Lung (tissue), 12 donors: ENCODE data around the gene CLSTN1. TPM values are rescaled to one million over a fixed set of nuclear protein-coding genes. Genes with fewer than 3 reads are reported as not detected.

Experiments used
- ATAC-seq: fragments of 200-7000 bp; cut with Tn5 transposase; one replicate; pipeline ENCODE4 v1.9.1; 2020; ENCODE audit warnings: moderate number of reproducible peaks; ENCODE audit not compliant: insufficient read depth, low FRiP score
- DNase-seq, 3 donors: peaks; one replicate each; pipeline ENCODE4 v3.0.0-alpha.2; 2013 to 2017
- H3K27ac ChIP-seq, 2 donors: one replicate each; pipeline ENCODE4 v1.5.1; 2013; ENCODE audit warnings: mild to moderate bottlenecking in 2 of 2, moderate library complexity in 2 of 2, control low read depth in 1 of 2, inconsistent platforms in 1 of 2, low read depth in 1 of 2, low read length in 1 of 2
- H3K27me3 ChIP-seq, 3 donors: one replicate each; pipeline ENCODE4 v1.5.1; 2013; ENCODE audit warnings: low read length in 2 of 3; ENCODE audit not compliant: control insufficient read depth in 3 of 3, insufficient read depth in 3 of 3
- H3K36me3 ChIP-seq, 4 donors: one replicate each; pipeline ENCODE4 v1.5.1; 2013; ENCODE audit warnings: low read length in 4 of 4, mild to moderate bottlenecking in 1 of 4, moderate library complexity in 1 of 4; ENCODE audit not compliant: control insufficient read depth in 4 of 4, insufficient read depth in 4 of 4
- H3K4me1 ChIP-seq, 5 donors: one replicate each; pipeline ENCODE4 v1.5.1; 2013; ENCODE audit warnings: low read length in 5 of 5, mild to moderate bottlenecking in 2 of 5, moderate library complexity in 1 of 5; ENCODE audit not compliant: control insufficient read depth in 5 of 5, insufficient read depth in 5 of 5
- H3K4me3 ChIP-seq: one replicate; pipeline ENCODE4 v1.5.1; 2013; ENCODE audit warnings: mild to moderate bottlenecking, control low read depth, moderate library complexity
- H3K9ac ChIP-seq, 2 donors: one replicate each; pipeline ENCODE4 v1.5.1; 2013; ENCODE audit warnings: low read length in 2 of 2, control low read depth in 1 of 2; ENCODE audit not compliant: insufficient read depth in 1 of 2
- H3K9me3 ChIP-seq, 4 donors: one replicate each; pipeline ENCODE4 v1.5.1; 2013; ENCODE audit warnings: low read length in 3 of 4, mild to moderate bottlenecking in 1 of 4, moderate library complexity in 1 of 4; ENCODE audit not compliant: control insufficient read depth in 4 of 4, insufficient read depth in 3 of 4
- WGBS, 2 donors: extraction: QIAGEN DNeasy Blood & Tissue Kit; methylation state at CpG; one replicate each; pipeline ENCODE4 v1.1.7; 2013; 5-methylcytosine and 5-hydroxymethylcytosine counted together
- polyA plus RNA-seq, 2 donors: library from polyadenylated mRNA; stranded (reverse); fragments of 200-250 nt; gene quantifications; one replicate each; pipeline ENCODE4 v1.2.1, GENCODE V29; 2013
- total RNA-seq, 2 donors: library from RNA; depleted of rRNA in 1 of 2; stranded (reverse); fragments of >200 nt in 1 of 2; gene quantifications; one replicate each; pipeline ENCODE4 v1.2.1, GENCODE V29; 2014 to 2021
- TF ChIP-seq, protein P1 (sequence below): IDR thresholded peaks from 2 replicates; pipeline ENCODE4 v1.5.1; 2012; ENCODE audit warnings: mild to moderate bottlenecking; ENCODE audit errors: control extremely low read depth, extremely low read depth
- donor health status: control.
- donor health status: control.
- donor health status: Bipolar disorder and iron deficiency.
- donor health status: healthy.
- donor health status: DM: yes; HTN: yes; CAD: no.

CLSTN1 gene
- total and polyA plus RNA-seq, 4 donors = 37.1 to 88.0 (median 61.8) TPM

DNA sequence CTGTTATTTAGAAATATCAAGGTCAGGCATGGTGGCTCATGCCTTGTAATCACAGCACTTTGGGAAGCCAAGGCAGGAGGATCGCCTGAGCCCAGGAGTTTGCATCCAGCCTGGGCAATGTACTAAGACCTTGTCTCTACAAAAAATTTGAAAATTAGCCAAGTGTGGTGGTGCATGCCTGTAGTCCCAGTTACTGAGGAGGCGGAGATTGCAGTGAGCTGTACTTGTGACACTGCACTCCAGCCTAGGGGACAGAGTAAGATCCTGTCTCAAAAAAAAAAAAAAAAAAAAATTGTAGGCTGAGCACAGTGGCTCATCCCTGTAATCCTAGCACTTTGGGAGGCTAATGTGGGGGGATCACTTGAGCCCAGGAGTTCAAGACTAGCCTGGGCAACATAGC is 127.0 kb downstream of the CLSTN1 start:
- no peaks in the 10 kb centered on the region for H3K9me3 ChIP-seq
- peaks cover 0 to 6% (median 0%) of the 10 kb centered on the region in 4 donors for H3K36me3 ChIP-seq
- WGBS, 2 donors = 98 to 99% methylated on average over 2 of the region's 2 CpGs
- H3K4me1 ChIP-seq = no peaks in the 10 kb centered on the region
- H3K4me3 ChIP-seq = no peak overlapping the region
- H3K27ac ChIP-seq = no peak overlapping the region
- DNase-seq (no peak), ATAC-seq (no peak)
- peaks cover 0 to 3% (median 3%) of the 10 kb centered on the region in 3 donors for H3K27me3 ChIP-seq
- TF ChIP-seq, protein P1, sequence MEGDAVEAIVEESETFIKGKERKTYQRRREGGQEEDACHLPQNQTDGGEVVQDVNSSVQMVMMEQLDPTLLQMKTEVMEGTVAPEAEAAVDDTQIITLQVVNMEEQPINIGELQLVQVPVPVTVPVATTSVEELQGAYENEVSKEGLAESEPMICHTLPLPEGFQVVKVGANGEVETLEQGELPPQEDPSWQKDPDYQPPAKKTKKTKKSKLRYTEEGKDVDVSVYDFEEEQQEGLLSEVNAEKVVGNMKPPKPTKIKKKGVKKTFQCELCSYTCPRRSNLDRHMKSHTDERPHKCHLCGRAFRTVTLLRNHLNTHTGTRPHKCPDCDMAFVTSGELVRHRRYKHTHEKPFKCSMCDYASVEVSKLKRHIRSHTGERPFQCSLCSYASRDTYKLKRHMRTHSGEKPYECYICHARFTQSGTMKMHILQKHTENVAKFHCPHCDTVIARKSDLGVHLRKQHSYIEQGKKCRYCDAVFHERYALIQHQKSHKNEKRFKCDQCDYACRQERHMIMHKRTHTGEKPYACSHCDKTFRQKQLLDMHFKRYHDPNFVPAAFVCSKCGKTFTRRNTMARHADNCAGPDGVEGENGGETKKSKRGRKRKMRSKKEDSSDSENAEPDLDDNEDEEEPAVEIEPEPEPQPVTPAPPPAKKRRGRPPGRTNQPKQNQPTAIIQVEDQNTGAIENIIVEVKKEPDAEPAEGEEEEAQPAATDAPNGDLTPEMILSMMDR = no peak
- no peak overlapping the region for H3K9ac ChIP-seq

DNA sequence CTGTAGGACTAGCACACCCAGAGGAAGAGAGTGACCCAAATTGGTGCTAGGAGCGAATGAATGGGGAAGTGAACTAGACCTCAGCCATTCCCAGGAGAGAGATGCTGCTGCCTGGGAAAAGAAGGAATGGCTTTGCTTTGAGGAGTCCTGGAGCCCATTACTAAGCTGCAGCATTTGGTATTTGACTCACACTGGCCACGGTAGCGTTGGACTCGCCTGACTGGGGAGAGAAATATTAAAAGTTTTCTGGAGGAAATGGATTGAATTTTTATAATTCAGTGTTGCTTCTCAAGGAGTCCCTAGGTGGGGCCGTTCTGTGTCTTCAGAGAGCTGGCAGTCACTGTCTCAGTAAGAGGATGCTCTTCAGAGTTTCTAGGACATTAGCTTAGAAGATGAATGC is 132.1 kb downstream of the CLSTN1 start:
- Histone ChIP-seq H3K27me3 (peaks cover 0 to 22% (median 17%) of the 10 kb centered on the region in 3 donors), H3K9me3 (no peaks in the 10 kb centered on the region), H3K9ac (no peak overlapping the region), H3K27ac (no peak overlapping the region), H3K4me1 (peaks cover 0 to 24% (median 0%) of the 10 kb centered on the region in 5 donors), H3K4me3 (no peak overlapping the region), H3K36me3 (peaks cover 0 to 2% (median 0%) of the 10 kb centered on the region in 4 donors)
- ATAC-seq = no peak
- no peak for DNase-seq
- 76 to 81% methylated on average over 5 of the region's 5 CpGs for WGBS, 2 donors
- TF ChIP-seq, protein P1 = no peak

GRCh38 chr1:9691108-9691445 is 132.7 kb downstream of the CLSTN1 start:
- ATAC-seq (no peak), DNase-seq (no peak)
- Histone ChIP-seq H3K9me3 (no peaks in the 10 kb centered on the region), H3K27ac (no peak overlapping the region), H3K4me1 (peaks cover 0 to 24% (median 0%) of the 10 kb centered on the region in 5 donors), H3K9ac (no peak overlapping the region), H3K4me3 (no peak overlapping the region), H3K27me3 (peaks cover 0 to 22% (median 17%) of the 10 kb centered on the region in 3 donors), H3K36me3 (peaks cover 0 to 2% (median 0%) of the 10 kb centered on the region in 4 donors)
- TF ChIP-seq, protein P1 = no peak
- WGBS, 2 donors = 78 to 88% methylated on average over 6 of the region's 6 CpGs
